Cardiac septum (tissue), 1 donor: ENCODE measurements around the gene ANTKMT. TPM values are rescaled to one million over a fixed set of nuclear protein-coding genes. Genes with fewer than 3 reads are reported as not detected.

Experiments
- DNase-seq: peaks from one replicate; pipeline ENCODE4 v3.0.0-alpha.2; 2020; ENCODE audit warnings: low spot score
- intact Hi-C: fragments of 100-400 bp; cut with DNase I; formaldehyde crosslinking; loops from one replicate; pipeline ENCODE4 v1.14.0; 2022
- microRNA-seq: library from miRNA; unstranded; fragments of <30 nt; microRNA quantifications from one replicate; pipeline ENCODE4 v1.2.0, GENCODE V29; 2020
- total RNA-seq: library from RNA; stranded (reverse); fragmentation: NEBNext Ultra II Directional; extraction: Animal tissue kit (Norgen Biotek cat#: 25700); gene quantifications from one replicate; pipeline ENCODE4 v1.2.1, GENCODE V29; 2021
- donor health status: DM: no; HTN: no; CAD: no.

Gene ANTKMT
- total RNA-seq, 1 donor from 2014 or later: 36.6 TPM

- DNase-seq: no peak
- intact Hi-C loops: no loop called here
Measured at GRCh38 chr16:769184-769784, 48.3 kb downstream of the ANTKMT start.

- intact Hi-C loops: no loop called here
Measured at GRCh38 chr16:769934-770333, 49.0 kb downstream of the ANTKMT start.

GRCh38 chr16:770411-770810 is 49.5 kb downstream of the ANTKMT start:
- intact Hi-C loops: no loop called here
- DNase-seq: no peak

More at GRCh38 chr16:769934-770333, 49.0 kb downstream of the ANTKMT start:
- no peak for DNase-seq

Small RNA genes within 50 kb of the gene (microRNA-seq; reads per million reads assigned to microRNA genes)
- gene MIR662: not detected

Other genes starting within 250 kb of the ANTKMT start
- 18.5 TPM for gene CAPN15, start 193.4 kb upstream of the ANTKMT start, total RNA-seq
- gene PRR35, start 160.8 kb upstream of the ANTKMT start, total RNA-seq: not detected
- 0.30 TPM for gene NHLRC4, start 154.1 kb upstream of the ANTKMT start, total RNA-seq
- gene PIGQ, start 151.2 kb upstream of the ANTKMT start, total RNA-seq: 25.5 TPM
- gene RAB40C, start 131.1 kb upstream of the ANTKMT start, total RNA-seq: 19.4 TPM
- gene WFIKKN1, start 90.2 kb upstream of the ANTKMT start, total RNA-seq: 0.40 TPM
- 47.7 TPM for gene METTL26, start 84.8 kb upstream of the ANTKMT start, total RNA-seq
- 90.3 TPM for gene MCRIP2, start 79.3 kb upstream of the ANTKMT start, total RNA-seq
- gene WDR90, start 71.8 kb upstream of the ANTKMT start, total RNA-seq: 13.9 TPM
- 102 TPM for gene RHOT2, start 53.0 kb upstream of the ANTKMT start, total RNA-seq
- 1.8 TPM for gene RHBDL1, start 45.5 kb upstream of the ANTKMT start, total RNA-seq
- gene STUB1, start 40.7 kb upstream of the ANTKMT start, total RNA-seq: 110 TPM
- 50.5 TPM for gene JMJD8, start 36.8 kb upstream of the ANTKMT start, total RNA-seq
- 9.1 TPM for gene WDR24, start 30.7 kb upstream of the ANTKMT start, total RNA-seq
- gene FBXL16, start 15.3 kb upstream of the ANTKMT start, total RNA-seq: 1.5 TPM
- 73.3 TPM for gene METRN, start 6.0 kb upstream of the ANTKMT start, total RNA-seq
- 0.16 TPM for gene CCDC78, start 5.3 kb downstream of the ANTKMT start, total RNA-seq
- gene HAGHL, start 6.0 kb downstream of the ANTKMT start, total RNA-seq: 10.9 TPM
- gene CIAO3, start 19.9 kb downstream of the ANTKMT start, total RNA-seq: 21.7 TPM
- not detected for gene MSLN, start 39.6 kb downstream of the ANTKMT start, total RNA-seq
- gene RPUSD1, start 67.2 kb downstream of the ANTKMT start, total RNA-seq: 7.9 TPM
- 7.1 TPM for gene CHTF18, start 67.5 kb downstream of the ANTKMT start, total RNA-seq
- not detected for gene GNG13, start 79.6 kb downstream of the ANTKMT start, total RNA-seq
- 8.4 TPM for gene LMF1, start 249.8 kb downstream of the ANTKMT start, total RNA-seq